ENCODE data around the gene UHRF2. TPM values are rescaled to one million over a fixed set of nuclear protein-coding genes. Genes with fewer than 3 reads are reported as not detected.

The UHRF2 gene
- polyA plus RNA-seq, 1 of the 3 experiments (the other 2 are of a cell fraction) = 24.1 TPM

- Histone ChIP-seq H3F3A (replicated peaks; ENCODE audit: insufficient read depth) (peaks cover 7% of the 10 kb centered on the region), H3K9ac (no peak overlapping the region), H3K4me2 (no peak overlapping the region), H3K27me3 (ENCODE audit: insufficient read depth) (no peaks in the 10 kb centered on the region), H3K79me2 (ENCODE audit: insufficient read depth) (peaks cover 8% of the 10 kb centered on the region; the same call in 1 of the 2 replicates), H4K20me1 (ENCODE audit: insufficient read depth) (no peaks in the 10 kb centered on the region), H2AFZ (ENCODE audit: low read depth) (no peak overlapping the region), H3K27ac (ENCODE audit: low read depth in 2 of 2, low read length in 1 of 2) (no peak overlapping the region), H3K9me2 (no peaks in the 10 kb centered on the region), H3K4me1 (ENCODE audit: control insufficient read depth in 1 of 2, insufficient read depth in 2 of 2, low read depth in 1 of 2, low read length in 1 of 2) (peaks cover 0 to 19% of the 10 kb centered on the region in 2 experiments; a peak in 2 of 4 replicates), H3K36me3 (replicated peaks in 1 of 2; ENCODE audit: control insufficient read depth in 1 of 2, insufficient read depth in 2 of 2, low read length in 1 of 2) (peaks cover 55 to 83% of the 10 kb centered on the region in 2 experiments), H3K4me3 (ENCODE audit: low read depth in 2 of 2, low read length in 1 of 2) (no peak overlapping the region), H3K9me3 (no peaks in the 10 kb centered on the region)
- POLR2A ChIA-PET = no interaction called here
- no peak for DNase-seq
- 79% methylated on average over 3 of the region's 3 CpGs for WGBS (ENCODE audit: low lambda C conversion rate)
- CTCF ChIA-PET = interaction anchor here (1.6 kb wide), 1 partner anchor 14 kb away, joined by 4 read pairs; no protein-coding TSS in a partner anchor
- TF ChIP-seq FOXM1 (IDR thresholded peaks at IDR 0.05; ENCODE audit: low read depth) = no peak
- TF ChIP-seq USF1 (IDR thresholded peaks at IDR 0.05; ENCODE audit: borderline replicate concordance, low read depth) = no peak
- no peak for TF ChIP-seq FOSL2 (IDR thresholded peaks at IDR 0.05; ENCODE audit: borderline replicate concordance, low read depth)
- no peak for TF ChIP-seq MXI1 (IDR thresholded peaks at IDR 0.05; ENCODE audit: low read depth, low read length)
- no peak for TF ChIP-seq MAX (IDR thresholded peaks at IDR 0.05; ENCODE audit: low read depth)
- TF ChIP-seq IRF3 (IDR thresholded peaks at IDR 0.05; ENCODE audit: low read depth, low read length) = no peak
- no peak for TF ChIP-seq SIN3A (IDR thresholded peaks at IDR 0.05; ENCODE audit: borderline replicate concordance, low read depth, low read length)
- TF ChIP-seq SMC3 (IDR thresholded peaks at IDR 0.05; ENCODE audit: low read depth, low read length) = no peak
- TF ChIP-seq NRF1 (IDR thresholded peaks at IDR 0.05; ENCODE audit: low read depth, low read length) = no peak
- TF ChIP-seq NFIC (IDR thresholded peaks at IDR 0.05; ENCODE audit: borderline replicate concordance) = no peak
- no peak for TF ChIP-seq REST (IDR thresholded peaks at IDR 0.05; ENCODE audit: low read depth, low read length)
- no peak for TF ChIP-seq RXRA (IDR thresholded peaks at IDR 0.05; ENCODE audit: borderline replicate concordance, low read depth)
- no peak for TF ChIP-seq CTCF (IDR thresholded peaks at IDR 0.05)
- no peak for TF ChIP-seq RAD21 (IDR thresholded peaks at IDR 0.05; ENCODE audit: low read length)
- no peak for TF ChIP-seq TCF12 (IDR thresholded peaks at IDR 0.05)
- no peak for TF ChIP-seq GATA2 (CRISPR knock-in tag; IDR thresholded peaks at IDR 0.05)
- TF ChIP-seq CHD2 (IDR thresholded peaks at IDR 0.05; ENCODE audit: low read length, partially characterized antibody) = no peak
- no peak for TF ChIP-seq FOXJ3 (CRISPR knock-in tag; IDR thresholded peaks at IDR 0.05)
Observed at GRCh38 chr9:6502399-6502798, 89.4 kb downstream of the UHRF2 start.

Data from SK-N-SH (cell line).